Activated CD8-positive, alpha-beta memory T cell treated with anti-CD3 and anti-CD28 coated beads for 48 hours (primary cell): ENCODE results near the gene C4A.
"Not testable (repeated sequence)": the region's sequence is repeated elsewhere in the genome, so short reads cannot be mapped to it uniquely, and the experiment has no call there.

Experiments used
- DNase-seq, 3 experiments: peaks; one replicate each; pipeline ENCODE4 v3.0.0-alpha.2; 2020; ENCODE audit warnings: low read depth in 2 of 3, low spot score in 2 of 3

Gene C4A

DNA sequence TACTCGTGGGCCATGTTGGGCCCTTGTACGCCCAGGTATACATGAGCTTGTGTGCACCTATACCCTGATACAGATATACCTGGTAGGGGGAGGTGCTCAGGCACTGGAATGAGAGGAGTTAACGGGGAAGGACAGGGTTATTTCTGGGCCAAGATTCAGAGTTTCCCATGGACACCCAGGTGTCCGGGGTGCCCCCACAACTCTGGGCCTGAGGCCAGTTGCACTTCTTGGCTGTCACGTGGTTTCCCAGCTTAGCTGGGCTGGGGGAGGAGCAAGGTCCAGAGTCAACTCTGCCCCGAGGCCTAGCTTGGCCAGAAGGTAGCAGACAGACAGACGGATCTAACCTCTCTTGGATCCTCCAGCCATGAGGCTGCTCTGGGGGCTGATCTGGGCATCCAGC, at the start of gene C4A:
Gene C4A (plus strand): TSS at position 314 of the 400 bp plus-strand sequence. CDS start 51 bp downstream, at position 365.
- DNase-seq: not testable (repeated sequence)

- not testable (repeated sequence) for DNase-seq
Observed at GRCh38 chr6:31932137-31932536, 49.7 kb upstream of the C4A start.

DNA sequence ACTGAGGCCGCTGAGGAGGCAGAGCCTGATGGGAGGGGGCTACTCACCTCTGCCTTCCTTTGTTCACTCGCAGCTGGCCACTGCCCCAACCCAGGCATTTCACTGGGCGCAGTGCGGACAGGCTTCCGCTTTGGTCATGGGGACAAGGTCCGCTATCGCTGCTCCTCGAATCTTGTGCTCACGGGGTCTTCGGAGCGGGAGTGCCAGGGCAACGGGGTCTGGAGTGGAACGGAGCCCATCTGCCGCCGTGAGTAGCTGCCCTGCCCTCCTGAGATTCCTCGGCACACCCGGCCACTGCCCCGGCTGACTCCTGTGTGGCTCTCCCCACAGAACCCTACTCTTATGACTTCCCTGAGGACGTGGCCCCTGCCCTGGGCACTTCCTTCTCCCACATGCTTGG, 48.3 kb upstream of the C4A start:
- no peak for DNase-seq

- no peak for DNase-seq
Observed at GRCh38 chr6:31935021-31935420, 46.8 kb upstream of the C4A start.

DNA sequence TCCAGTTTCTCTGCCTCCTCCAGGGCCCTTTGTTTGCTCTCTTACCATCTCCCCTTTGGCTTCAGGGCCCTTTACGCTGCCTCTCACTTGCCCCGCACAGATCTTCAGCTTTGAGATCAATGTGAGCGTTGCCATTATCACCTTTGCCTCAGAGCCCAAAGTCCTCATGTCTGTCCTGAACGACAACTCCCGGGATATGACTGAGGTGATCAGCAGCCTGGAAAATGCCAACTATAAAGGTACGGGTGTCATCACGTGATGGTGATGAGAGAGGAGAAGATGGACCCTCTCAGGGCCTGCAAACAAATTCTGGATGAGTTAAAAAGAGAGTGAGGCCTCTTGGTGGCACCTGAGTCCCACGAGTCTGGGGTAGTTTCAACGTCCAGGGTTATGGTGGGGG, 46.0 kb upstream of the C4A start:
- DNase-seq: no peak

DNA sequence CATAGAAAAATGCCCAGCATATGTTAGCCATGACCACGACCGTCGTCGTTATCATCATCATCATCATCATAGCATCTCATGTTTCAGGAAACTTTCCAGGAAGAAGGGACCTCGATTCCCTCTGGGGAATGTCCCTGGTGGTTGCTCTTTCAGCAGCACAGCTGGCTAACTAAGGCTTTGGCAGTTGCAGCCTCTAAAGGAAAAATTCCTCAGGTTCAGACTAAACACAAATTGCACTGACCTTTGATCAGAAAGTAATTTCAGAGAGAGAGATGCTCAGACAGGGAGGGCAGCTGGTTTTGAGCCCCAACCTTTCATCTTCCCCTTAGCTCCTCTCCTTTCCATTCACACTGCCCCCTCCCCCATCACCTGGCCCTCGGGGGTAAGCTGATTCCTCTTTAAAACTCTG, 41.6 kb upstream of the C4A start:
- DNase-seq: no peak

- no peak for DNase-seq
Observed at GRCh38 chr6:31943742-31944141, 38.1 kb upstream of the C4A start.

GRCh38 chr6:31945154-31945506, 36.7 kb upstream of the C4A start:
- DNase-seq: no peak

GRCh38 chr6:31945507-31946369, 36.1 kb upstream of the C4A start, which contains the start of gene CFB:
TSS of gene CFB (plus strand) at chr6:31946095. CDS start at chr6:31946222, 127 bp downstream.
- no peak for DNase-seq

- DNase-seq: no peak
Observed at GRCh38 chr6:31946370-31946885, 35.4 kb upstream of the C4A start.

DNA sequence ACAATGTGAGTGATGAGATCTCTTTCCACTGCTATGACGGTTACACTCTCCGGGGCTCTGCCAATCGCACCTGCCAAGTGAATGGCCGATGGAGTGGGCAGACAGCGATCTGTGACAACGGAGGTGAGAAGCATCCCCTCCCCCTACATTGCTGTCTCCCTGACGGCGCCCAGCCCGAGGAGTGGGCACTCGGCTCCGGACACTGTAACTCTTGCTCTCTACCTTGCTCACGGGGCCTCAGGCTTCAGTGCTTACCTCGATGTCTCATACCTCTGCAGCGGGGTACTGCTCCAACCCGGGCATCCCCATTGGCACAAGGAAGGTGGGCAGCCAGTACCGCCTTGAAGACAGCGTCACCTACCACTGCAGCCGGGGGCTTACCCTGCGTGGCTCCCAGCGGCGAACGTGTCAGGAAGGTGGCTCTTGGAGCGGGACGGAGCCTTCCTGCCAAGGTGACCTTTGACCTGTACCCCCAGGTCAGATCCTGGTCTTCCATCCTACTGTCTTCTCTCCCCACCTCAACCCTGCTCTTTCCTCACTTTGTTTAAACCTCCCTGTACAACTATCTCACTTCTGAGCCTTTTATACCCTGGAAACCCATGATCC, 34.7 kb upstream of the C4A start:
- DNase-seq: no peak

DNA sequence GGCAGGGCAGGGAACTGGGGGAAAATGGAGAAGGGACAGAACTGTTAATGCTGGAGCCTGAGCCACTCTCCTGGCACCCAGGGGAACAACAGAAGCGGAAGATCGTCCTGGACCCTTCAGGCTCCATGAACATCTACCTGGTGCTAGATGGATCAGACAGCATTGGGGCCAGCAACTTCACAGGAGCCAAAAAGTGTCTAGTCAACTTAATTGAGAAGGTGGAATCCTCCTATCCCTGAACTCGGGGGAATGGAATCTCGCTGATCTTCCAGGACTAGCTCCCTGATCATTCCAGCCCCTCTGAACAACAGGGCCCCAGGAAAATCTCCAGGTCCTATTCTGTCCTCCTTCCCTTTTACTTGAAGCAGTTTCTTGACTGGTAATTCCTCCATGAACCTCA, 34.0 kb upstream of the C4A start:
- no peak for DNase-seq

- no peak for DNase-seq
Observed at GRCh38 chr6:31948306-31948705, 33.6 kb upstream of the C4A start.

GRCh38 chr6:31948753-31949413, 33.0 kb upstream of the C4A start:
- no peak for DNase-seq

- DNase-seq: no peak
Observed at GRCh38 chr6:31949926-31950548, 31.8 kb upstream of the C4A start.

- DNase-seq: no peak
Observed at GRCh38 chr6:31952140-31952805, 29.6 kb upstream of the C4A start.

- no peak for DNase-seq
Observed at GRCh38 chr6:31952890-31953289, 29.0 kb upstream of the C4A start.

GRCh38 chr6:31954511-31954910, 27.3 kb upstream of the C4A start:
- DNase-seq: no peak

DNA sequence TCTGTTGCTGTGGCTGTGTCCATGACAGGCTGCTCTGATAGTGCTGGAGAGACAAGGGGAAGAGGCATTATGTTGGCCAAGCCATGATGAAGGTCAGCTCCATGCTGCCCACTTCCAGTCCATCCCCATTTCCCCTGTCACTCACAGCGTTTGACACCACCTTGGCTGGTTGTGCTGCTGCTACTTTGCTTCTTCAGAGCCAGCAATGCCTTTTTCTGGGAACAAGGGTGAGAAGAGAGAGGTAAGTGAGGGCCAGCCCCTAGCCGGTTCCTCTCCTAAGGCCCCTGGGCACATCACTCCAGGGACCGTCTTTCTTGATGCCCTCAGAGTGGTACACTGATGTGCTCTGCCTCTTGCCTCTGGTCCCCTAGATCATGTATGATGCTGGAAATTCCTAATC, 25.1 kb upstream of the C4A start:
- DNase-seq: no peak

DNA sequence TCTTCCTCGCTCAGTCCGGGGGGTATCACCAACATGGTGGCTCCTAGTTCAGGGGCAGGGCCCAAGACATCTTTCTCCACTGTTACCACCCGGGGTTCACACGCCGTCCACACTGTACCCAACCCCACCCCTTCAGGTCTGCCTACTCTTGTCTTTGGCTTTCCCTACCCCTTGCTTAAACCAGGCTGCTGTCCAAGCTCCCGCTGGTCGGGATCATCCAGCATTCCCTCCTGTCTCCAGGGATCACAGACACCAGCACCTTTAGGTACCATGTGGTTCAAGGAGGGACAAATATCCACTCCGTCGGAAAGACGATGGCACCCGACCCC, 23.5 kb upstream of the C4A start:
- DNase-seq: no peak
